GM13977 (cell line): ENCODE results near the gene DCUN1D2.
"Not testable (repeated sequence)": the region's sequence is repeated elsewhere in the genome, so short reads cannot be mapped to it uniquely, and the experiment has no call there.

ENCODE experiments used
- DNase-seq: peaks from one replicate; pipeline ENCODE4 v3.0.0; 2012; ENCODE audit warnings: low spot score
- CTCF ChIP-seq: IDR thresholded peaks from 2 replicates; pipeline ENCODE4 v1.5.1; 2012; ENCODE audit warnings: mild to moderate bottlenecking, control low read depth; ENCODE audit not compliant: insufficient read depth; ENCODE audit errors: extremely low read depth, missing control alignments
- in situ Hi-C: fragments of 300-500 bp; cut with MboI; formaldehyde crosslinking; loops from one replicate; pipeline ENCODE4 v1.12.0; 2022; ENCODE audit warnings: low sequenced_read_pairs, low pct_unique_long_range_greater_than_20kb, mixed read lengths, inconsistent platforms; ENCODE audit not compliant: unreplicated experiment

Gene DCUN1D2

DNA sequence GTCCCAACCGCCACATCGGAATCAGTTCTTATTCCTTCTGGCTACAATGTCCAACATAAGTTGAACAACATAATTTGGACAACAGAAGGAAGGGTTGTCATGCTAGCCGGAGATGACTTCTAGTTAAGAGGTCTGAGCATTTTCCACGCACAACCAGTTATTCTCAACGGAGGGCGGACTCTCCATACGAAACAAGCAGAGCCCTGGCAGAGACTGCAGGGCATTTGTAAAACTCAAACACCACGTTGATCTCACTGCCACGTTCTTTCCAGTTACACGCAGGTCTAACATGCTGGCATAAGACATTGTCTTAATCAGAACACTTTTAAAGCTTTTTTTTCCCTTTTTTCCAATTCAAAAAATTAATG, 38.3 kb upstream of the DCUN1D2 start:
- DNase-seq = no peak
- no peak for TF ChIP-seq CTCF
- in situ Hi-C loops = no loop called here

DNA sequence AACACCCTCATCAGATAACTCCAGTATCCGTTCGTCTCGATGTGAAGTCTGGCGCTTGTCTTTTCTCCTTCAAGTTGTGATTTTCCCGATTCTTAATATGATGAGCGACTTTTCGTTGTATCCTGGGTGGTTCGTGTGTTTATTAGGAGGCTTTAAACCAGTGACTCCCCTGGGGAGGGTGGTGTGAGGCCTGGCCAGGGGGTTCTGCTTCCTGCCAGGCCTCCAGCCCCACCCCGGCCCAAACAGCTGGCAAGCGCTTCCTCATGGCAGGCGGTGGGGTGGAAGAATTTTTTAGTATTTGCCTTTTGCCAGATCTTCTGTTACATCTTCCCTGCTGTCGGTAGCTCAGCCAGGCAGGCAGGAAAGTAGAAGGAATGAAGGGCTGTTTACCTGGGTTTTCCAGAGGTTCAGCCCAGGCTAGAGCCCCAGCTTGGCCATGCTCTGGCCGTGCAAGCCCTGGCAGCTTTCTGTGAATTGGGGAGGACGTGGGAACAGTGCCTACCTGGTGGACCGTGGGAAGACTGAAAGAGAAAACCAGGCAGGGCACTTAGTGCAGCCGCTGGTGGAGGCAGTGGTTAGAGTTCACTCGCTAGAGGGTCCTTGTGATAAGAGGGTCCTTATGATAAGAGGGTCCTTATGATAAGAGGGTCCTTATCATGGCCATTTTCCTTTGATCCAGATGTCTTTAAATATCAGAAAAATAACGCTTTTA, 37.7 kb upstream of the DCUN1D2 start:
- no peak for TF ChIP-seq CTCF
- in situ Hi-C loops = no loop called here
- DNase-seq = no peak

DNA sequence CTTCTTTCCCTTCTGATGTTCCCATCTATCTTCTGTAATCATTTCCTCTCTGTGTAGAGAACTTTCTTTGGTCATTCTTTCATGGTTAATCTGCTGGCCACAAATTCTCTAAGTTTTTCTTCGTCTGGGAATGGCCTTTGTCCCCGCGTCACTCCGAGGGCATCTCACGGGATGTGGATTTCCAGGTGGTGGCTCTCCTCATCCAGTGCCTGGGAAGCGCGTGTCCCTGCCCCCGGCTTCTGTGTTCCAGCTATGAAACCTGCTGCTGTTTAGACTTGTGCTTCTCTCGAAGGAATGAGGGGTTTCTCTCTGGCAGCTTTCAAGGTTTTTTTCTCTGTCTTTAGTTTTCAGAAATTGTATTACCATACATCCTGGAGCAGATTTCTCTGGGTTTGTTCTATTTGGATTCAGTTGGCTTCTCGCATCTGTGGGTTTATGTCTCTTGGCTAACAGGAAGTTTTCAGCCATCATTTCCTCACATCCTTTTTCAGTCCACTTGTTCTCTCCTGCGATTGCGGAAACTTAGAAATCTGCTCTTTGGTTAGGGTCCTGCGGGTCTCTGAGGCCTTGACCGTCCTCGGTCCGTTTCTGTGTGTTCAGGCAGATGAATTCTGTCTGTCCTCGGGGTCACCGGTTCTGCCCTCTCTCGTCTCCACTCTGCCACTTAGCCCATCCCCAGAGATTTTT, 36.9 kb upstream of the DCUN1D2 start:
- no peak for DNase-seq
- TF ChIP-seq CTCF = no peak
- in situ Hi-C loops = no loop called here

- no peak for TF ChIP-seq CTCF
- in situ Hi-C loops = no loop called here
- DNase-seq = no peak
These were observed 36.1 kb upstream of the DCUN1D2 start for GRCh38 chr13:113526466-113527220.

DNA sequence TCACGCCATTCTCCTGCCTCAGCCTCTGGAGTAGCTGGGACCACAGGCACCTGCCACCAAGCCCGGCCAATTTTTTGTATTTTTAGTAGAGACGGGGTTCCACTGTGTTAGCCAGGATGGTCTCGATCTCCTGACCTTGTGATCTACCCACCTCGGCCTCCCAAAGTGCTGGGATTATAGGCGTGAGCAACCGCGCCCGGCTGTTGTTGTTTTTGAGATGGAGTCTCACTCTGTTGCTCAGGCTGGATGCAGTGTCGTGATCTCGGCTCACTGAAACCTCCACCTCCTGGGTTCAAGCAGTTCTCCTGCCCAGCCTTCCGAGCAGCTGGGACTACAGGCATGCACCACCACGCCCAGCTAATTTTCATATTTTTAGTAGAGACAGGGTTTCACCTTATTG, 31.9 kb upstream of the DCUN1D2 start:
- in situ Hi-C loops, DNase-seq: not testable (repeated sequence)

DNA sequence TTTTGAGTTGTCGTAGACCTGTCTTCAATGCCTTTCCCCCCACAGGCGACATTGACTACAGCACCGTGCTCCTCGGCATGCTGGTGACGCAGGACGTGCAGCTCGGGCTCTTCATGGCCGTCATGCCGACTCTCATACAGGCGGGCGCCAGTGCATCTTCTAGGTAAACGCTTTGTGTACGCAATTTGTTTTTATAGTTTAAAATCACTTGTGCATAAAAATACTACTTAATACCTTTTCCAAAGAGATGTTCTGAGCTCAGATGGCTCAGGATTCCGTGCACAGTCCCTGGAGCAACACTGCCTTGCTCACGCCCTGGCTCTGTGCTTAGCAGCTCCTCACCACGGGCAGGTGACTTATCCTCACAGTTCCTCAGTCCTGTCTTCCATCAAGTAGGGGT, 30.1 kb upstream of the DCUN1D2 start:
- TF ChIP-seq CTCF = no peak
- no peak for DNase-seq
- in situ Hi-C loops = no loop called here

GRCh38 chr13:113519556-113519955, 29.0 kb upstream of the DCUN1D2 start:
- DNase-seq = no peak
- in situ Hi-C loops = no loop called here
- TF ChIP-seq CTCF = no peak
